ENCODE data around the gene IQCH. TPM values are rescaled to one million over a fixed set of nuclear protein-coding genes. Genes with fewer than 3 reads are reported as not detected.
A peak's percentile ranks its signal among the peaks of the same experiment; 100 is the strongest.

The IQCH gene
- total RNA-seq, 2 donors from 2014 or later = 0.53 to 1.1 TPM

GRCh38 chr15:67456677-67457529 is 202.3 kb downstream of the IQCH start:
- DNase-seq = peak; percentile 86
- peak; percentile 88 for ATAC-seq
- intact Hi-C loops (cut with DNase I) = loop anchor here (2.0 to 5.0 kb wide), 2 partner anchors 375 to 380 kb away; no protein-coding TSS in a partner anchor

GRCh38 chr15:67458331-67459029 is 203.9 kb downstream of the IQCH start:
- DNase-seq (no peak), ATAC-seq (no peak)
- intact Hi-C loops (cut with DNase I) = loop anchor here in 1 of 2 donors (5.0 kb wide), 1 partner anchor 374 kb away; no protein-coding TSS in a partner anchor

GRCh38 chr15:67460521-67460920 is 205.9 kb downstream of the IQCH start:
- DNase-seq (no peak), ATAC-seq (no peak)
- intact Hi-C loops (cut with DNase I) = no loop called here

GRCh38 chr15:67461735-67462134 is 207.1 kb downstream of the IQCH start:
- no peak for ATAC-seq
- no peak for DNase-seq
- intact Hi-C loops (cut with DNase I) = no loop called here

- ATAC-seq (no peak), DNase-seq (no peak)
- intact Hi-C loops (cut with DNase I) = no loop called here
Observed at GRCh38 chr15:67462875-67463274, 208.3 kb downstream of the IQCH start.

GRCh38 chr15:67463488-67463887 is 208.9 kb downstream of the IQCH start:
- ATAC-seq (no peak), DNase-seq (no peak)
- intact Hi-C loops (cut with DNase I) = no loop called here

- DNase-seq (no peak), ATAC-seq (no peak)
- intact Hi-C loops (cut with DNase I) = no loop called here
Observed at GRCh38 chr15:67465196-67465952, 210.8 kb downstream of the IQCH start.

- DNase-seq (no peak), ATAC-seq (no peak)
- intact Hi-C loops (cut with DNase I) = no loop called here
Observed at GRCh38 chr15:67468416-67468815, 213.8 kb downstream of the IQCH start.

GRCh38 chr15:67469680-67470079 is 215.1 kb downstream of the IQCH start:
- intact Hi-C loops (cut with DNase I) = no loop called here
- no peak for DNase-seq
- ATAC-seq = no peak

GRCh38 chr15:67472957-67473356 is 218.4 kb downstream of the IQCH start:
- ATAC-seq = no peak
- DNase-seq = no peak
- intact Hi-C loops (cut with DNase I) = no loop called here

GRCh38 chr15:67474405-67475110 is 220.0 kb downstream of the IQCH start:
- no peak for ATAC-seq
- intact Hi-C loops (cut with DNase I) = no loop called here
- DNase-seq = no peak

- DNase-seq = no peak
- ATAC-seq = peak in 1 of 2 donors; percentile 22
- intact Hi-C loops (cut with DNase I) = no loop called here
Observed at GRCh38 chr15:67479781-67480505, 225.4 kb downstream of the IQCH start.

GRCh38 chr15:67480741-67481140 is 226.2 kb downstream of the IQCH start:
- ATAC-seq (no peak), DNase-seq (no peak)
- intact Hi-C loops (cut with DNase I) = no loop called here

- ATAC-seq = no peak
- no peak for DNase-seq
- intact Hi-C loops (cut with DNase I) = no loop called here
Observed at GRCh38 chr15:67481680-67482079, 227.1 kb downstream of the IQCH start.

- intact Hi-C loops (cut with DNase I) = no loop called here
- DNase-seq = no peak
- ATAC-seq = no peak
Observed at GRCh38 chr15:67495585-67495984, 241.0 kb downstream of the IQCH start.

- intact Hi-C loops (cut with DNase I) = loop anchor here in 1 of 2 donors (10.0 kb wide), 1 partner anchor 333 kb away; no protein-coding TSS in a partner anchor
- DNase-seq = no peak
- peak in 1 of 2 donors; percentile 44 for ATAC-seq
Observed at GRCh38 chr15:67501177-67501835, 246.7 kb downstream of the IQCH start.

GRCh38 chr15:67501836-67502461 is 247.4 kb downstream of the IQCH start:
- DNase-seq (no peak), ATAC-seq (no peak)
- intact Hi-C loops (cut with DNase I) = loop anchor here in 1 of 2 donors (10.0 kb wide), 1 partner anchor 333 kb away; no protein-coding TSS in a partner anchor
